Right ventricle myocardium inferior (tissue), 1 donor: ENCODE measurements around the gene RNU6-1. TPM values are rescaled to one million over a fixed set of nuclear protein-coding genes. Genes with fewer than 3 reads are reported as not detected.

Experiments used
- ATAC-seq: fragments of 200-7000 bp; cut with Tn5 transposase; one replicate; pipeline ENCODE4 v1.9.1; 2020; ENCODE audit warnings: mild to moderate bottlenecking, moderate library complexity
- DNase-seq: peaks from one replicate; pipeline ENCODE4 v3.0.0; 2021; ENCODE audit errors: missing footprints
- intact Hi-C: fragments of 100-400 bp; cut with DNase I; formaldehyde crosslinking; loops from one replicate; pipeline ENCODE4 v1.11.0; 2022
- total RNA-seq: library from RNA; stranded (reverse); fragmentation: NEBNext Ultra II Directional; extraction: Animal tissue kit (Norgen Biotek cat#: 25700); gene quantifications from one replicate; pipeline ENCODE4 v1.2.1, GENCODE V29; 2021
- donor health status: DM: no; HTN: yes; CAD: no; lungs with severe emphysema.

Gene RNU6-1
- total RNA-seq, 1 donor from 2014 or later, result not detected

GRCh38 chr15:67790610-67791319 is 49.1 kb downstream of the RNU6-1 start:
- intact Hi-C loops, result no loop called here
- DNase-seq, result no peak
- ATAC-seq, result no peak

Other genes starting within 250 kb of the RNU6-1 start
- gene SKOR1, start 14.5 kb downstream of the RNU6-1 start, total RNA-seq, result not detected
- gene PIAS1, start 214.3 kb upstream of the RNU6-1 start, total RNA-seq, result 26.1 TPM